Natural killer cell (primary cell): ENCODE data around the gene LEF1. TPM values are rescaled to one million over a fixed set of nuclear protein-coding genes. Genes with fewer than 3 reads are reported as not detected.
A peak's percentile ranks its signal among the peaks of the same experiment; 100 is the strongest.

Experiments used
- ATAC-seq, 3 donors: fragments of 150-1000 bp in 2 of 3; fragments of 200-7000 bp in 1 of 3; cut with Tn5 transposase; 1 replicate in 1 of 3; 2 replicates in 2 of 3; pipeline ENCODE4 v1.10.0; 2021; ENCODE audit warnings: mild to moderate bottlenecking in 2 of 3, moderate library complexity in 2 of 3
- DNase-seq, 2 donors: peaks; one replicate each; pipeline versions ENCODE4 v3.0.0 to v3.0.0-alpha.2; 2013 to 2021; ENCODE audit warnings: mixed read lengths in 1 of 2
- H3K27ac ChIP-seq: one replicate; pipeline ENCODE4 v1.5.1; 2013; ENCODE audit warnings: mild to moderate bottlenecking, low read length
- H3K27me3 ChIP-seq: one replicate; pipeline ENCODE4 v1.6.1; 2013; ENCODE audit warnings: low read length; ENCODE audit not compliant: control insufficient read depth, insufficient read depth
- H3K36me3 ChIP-seq: one replicate; pipeline ENCODE4 v1.6.1; 2013; ENCODE audit warnings: low read length; ENCODE audit not compliant: control insufficient read depth, insufficient read depth
- H3K4me1 ChIP-seq: one replicate; pipeline ENCODE4 v1.6.1; 2013; ENCODE audit warnings: low read length; ENCODE audit not compliant: control insufficient read depth, insufficient read depth
- H3K4me3 ChIP-seq: one replicate; pipeline ENCODE4 v1.5.1; 2013; ENCODE audit warnings: low read length
- H3K9me3 ChIP-seq: one replicate; pipeline ENCODE4 v1.6.1; 2013; ENCODE audit warnings: low read length; ENCODE audit not compliant: control insufficient read depth, insufficient read depth
- H3K27ac Mint-ChIP-seq, 2 donors: one replicate each; pipeline ENCODE4 v1.8.0; 2022; ENCODE audit warnings: mild to moderate bottlenecking in 2 of 2, mixed read lengths in 2 of 2, moderate library complexity in 1 of 2
- H3K27me3 Mint-ChIP-seq, 2 donors: one replicate each; pipeline ENCODE4 v1.8.0; 2022; ENCODE audit warnings: low read depth in 2 of 2, mixed read lengths in 2 of 2
- H3K36me3 Mint-ChIP-seq: one replicate; pipeline ENCODE4 v1.8.0; 2022; ENCODE audit warnings: mixed read lengths
- H3K4me1 Mint-ChIP-seq, 2 donors: one replicate each; pipeline ENCODE4 v1.8.0; 2022; ENCODE audit warnings: mixed read lengths in 2 of 2
- H3K4me3 Mint-ChIP-seq: one replicate; pipeline ENCODE4 v1.8.0; 2022; ENCODE audit warnings: mild to moderate bottlenecking, moderate library complexity, mixed read lengths
- H3K9me3 Mint-ChIP-seq, 2 donors: one replicate each; pipeline ENCODE4 v1.8.0; 2022; ENCODE audit warnings: mixed read lengths in 2 of 2
- CTCF ChIP-seq: fragments of 200-600 bp; IDR thresholded peaks from one replicate; pipeline ENCODE4 v1.8.0; 2022; ENCODE audit warnings: antibody characterized with exemption
- WGBS: methylation state at CpG from one replicate; pipeline ENCODE4 v1.1.7; 2013; ENCODE audit warnings: missing lambda C conversion rate; ENCODE audit not compliant: insufficient coverage; 5-methylcytosine and 5-hydroxymethylcytosine counted together
- intact Hi-C: fragments of 100-400 bp; cut with micrococcal nuclease; formaldehyde crosslinking; loops from one replicate; pipeline ENCODE4 v1.14.2; 2022
- total RNA-seq, 4 donors: library from RNA; stranded (reverse); fragments of 120-200 nt in 1 of 4; gene quantifications; one replicate each; pipeline versions ENCODE4 v1.2.3 to v1.2.4, GENCODE V29; 2013 to 2022

Gene LEF1
- total RNA-seq, 3 donors from 2014 or later (not counting 1 experiment from before 2014, with no cell fraction given): 18.7 to 39.8 (median 24.5) TPM

- WGBS: 81% methylated on average over 4 of the region's 5 CpGs
- Mint-ChIP-seq H3K27ac (no peak overlapping the region), H3K27me3 (peaks cover 0 to 8% of the 10 kb centered on the region in 2 donors), H3K9me3 (no peaks in the 10 kb centered on the region), H3K36me3 (no peaks in the 10 kb centered on the region), H3K4me1 (peaks cover 0 to 5% of the 10 kb centered on the region in 2 donors), H3K4me3 (no peak overlapping the region)
- H3K4me3 ChIP-seq: no peak overlapping the region
- no peak overlapping the region for H3K27ac ChIP-seq
- no peak for ATAC-seq
- peaks cover 4% of the 10 kb centered on the region for H3K4me1 ChIP-seq
- H3K9me3 ChIP-seq: no peaks in the 10 kb centered on the region
- DNase-seq: peak in 1 of 2 donors; percentile 42
- no peaks in the 10 kb centered on the region for H3K27me3 ChIP-seq
- no peaks in the 10 kb centered on the region for H3K36me3 ChIP-seq
- intact Hi-C loops: no loop called here
- TF ChIP-seq CTCF: no peak
Measured at GRCh38 chr4:108097990-108098553, 70.7 kb downstream of the LEF1 start.

DNA sequence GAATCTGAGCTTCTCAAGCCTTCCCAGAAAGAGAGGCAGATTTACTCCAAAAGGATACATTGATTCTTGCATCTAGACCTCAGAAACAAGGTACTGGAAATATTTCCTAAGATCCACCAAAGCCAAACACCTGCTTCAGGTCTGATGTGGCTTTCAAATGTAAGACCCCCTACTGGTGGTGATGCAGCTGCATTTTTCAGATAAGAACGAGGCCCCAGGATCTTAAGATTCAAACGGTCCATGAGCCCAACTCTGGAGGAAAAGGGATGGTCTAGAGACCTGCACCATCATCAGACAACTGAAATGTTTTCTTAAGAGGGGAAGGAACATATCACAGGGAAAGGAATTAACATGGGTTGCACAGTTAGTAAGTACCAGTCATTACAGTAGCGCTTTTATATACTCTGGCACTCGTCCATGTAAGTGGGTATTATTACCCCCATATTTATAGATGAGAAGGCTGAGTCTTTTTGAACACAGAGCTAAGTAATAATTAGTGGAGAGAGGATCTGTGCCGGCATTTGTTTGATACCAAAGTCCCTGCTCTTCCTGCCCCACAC is 73.7 kb downstream of the LEF1 start:
- DNase-seq (peak in 1 of 2 donors; percentile 43), ATAC-seq (no peak)
- no peak overlapping the region for H3K4me3 Mint-ChIP-seq
- 72% methylated on average over 3 of the region's 5 CpGs for WGBS
- H3K4me1 ChIP-seq: peaks cover 4% of the 10 kb centered on the region
- H3K27ac Mint-ChIP-seq: no peak overlapping the region
- H3K27me3 ChIP-seq: no peaks in the 10 kb centered on the region
- no peak overlapping the region for H3K27ac ChIP-seq
- TF ChIP-seq CTCF: no peak
- peaks cover 0 to 3% of the 10 kb centered on the region in 2 donors for H3K27me3 Mint-ChIP-seq
- H3K4me1 Mint-ChIP-seq: no peaks in the 10 kb centered on the region
- H3K36me3 ChIP-seq: no peaks in the 10 kb centered on the region
- intact Hi-C loops: no loop called here
- H3K9me3 ChIP-seq: no peaks in the 10 kb centered on the region
- H3K4me3 ChIP-seq: no peak overlapping the region
- no peaks in the 10 kb centered on the region for H3K36me3 Mint-ChIP-seq
- no peaks in the 10 kb centered on the region for H3K9me3 Mint-ChIP-seq

DNA sequence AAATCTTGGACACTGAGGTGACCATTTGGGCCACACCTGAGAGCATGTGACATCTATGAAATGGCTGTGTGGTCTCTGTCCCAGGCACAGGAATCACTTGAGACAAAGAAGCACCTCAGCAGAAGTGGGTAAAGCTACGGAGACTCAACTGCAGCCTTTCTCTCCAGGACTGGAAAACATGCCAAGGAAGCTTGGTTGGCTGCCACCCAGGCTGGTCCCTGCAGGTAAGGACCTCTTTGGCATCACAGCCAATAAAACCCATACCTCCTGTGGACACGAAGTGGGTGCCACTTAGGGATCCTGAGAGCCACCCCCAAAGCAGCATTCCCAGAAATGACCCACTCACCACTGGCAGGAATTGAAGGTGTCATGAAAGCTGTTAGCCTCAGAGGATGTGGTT is 74.6 kb downstream of the LEF1 start:
- H3K36me3 Mint-ChIP-seq: no peaks in the 10 kb centered on the region
- H3K36me3 ChIP-seq: no peaks in the 10 kb centered on the region
- no peak overlapping the region for H3K4me3 Mint-ChIP-seq
- no peak for TF ChIP-seq CTCF
- WGBS: 75% methylated on average over 2 of the region's 2 CpGs
- ATAC-seq (no peak), DNase-seq (no peak)
- no peak overlapping the region for H3K27ac ChIP-seq
- H3K4me1 Mint-ChIP-seq: no peaks in the 10 kb centered on the region
- H3K9me3 ChIP-seq: no peaks in the 10 kb centered on the region
- peaks cover 4% of the 10 kb centered on the region for H3K4me1 ChIP-seq
- peaks cover 0 to 3% of the 10 kb centered on the region in 2 donors for H3K27me3 Mint-ChIP-seq
- intact Hi-C loops: no loop called here
- no peaks in the 10 kb centered on the region for H3K27me3 ChIP-seq
- no peaks in the 10 kb centered on the region for H3K9me3 Mint-ChIP-seq
- no peak overlapping the region for H3K27ac Mint-ChIP-seq
- H3K4me3 ChIP-seq: no peak overlapping the region

DNA sequence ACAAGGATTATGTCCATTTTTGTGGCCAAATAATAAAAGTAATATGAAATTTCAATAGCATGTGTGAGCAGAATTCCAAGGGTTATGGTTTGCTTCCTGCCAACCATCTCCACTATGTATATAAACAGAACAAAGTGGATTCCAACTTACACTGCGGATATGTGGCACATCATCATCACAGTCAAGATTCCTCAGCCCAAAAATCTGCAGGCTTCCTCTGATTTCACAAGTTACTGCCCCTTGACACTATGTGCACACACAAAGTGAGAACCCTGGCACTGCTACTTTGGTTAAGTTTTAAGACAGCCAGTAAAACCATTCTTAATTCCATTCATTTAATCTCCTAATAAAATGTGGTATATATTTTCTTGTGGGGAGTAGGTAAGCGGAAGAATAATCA is 76.4 kb downstream of the LEF1 start:
- no peak overlapping the region for H3K27ac Mint-ChIP-seq
- Histone ChIP-seq H3K27ac (no peak overlapping the region), H3K4me3 (no peak overlapping the region), H3K4me1 (peaks cover 4% of the 10 kb centered on the region), H3K36me3 (no peaks in the 10 kb centered on the region), H3K9me3 (no peaks in the 10 kb centered on the region), H3K27me3 (no peaks in the 10 kb centered on the region)
- H3K4me3 Mint-ChIP-seq: no peak overlapping the region
- intact Hi-C loops: no loop called here
- no peak for DNase-seq
- 89% methylated on average over 1 of the region's 2 CpGs for WGBS
- no peak for ATAC-seq
- no peaks in the 10 kb centered on the region for H3K9me3 Mint-ChIP-seq
- no peaks in the 10 kb centered on the region for H3K4me1 Mint-ChIP-seq
- H3K36me3 Mint-ChIP-seq: no peaks in the 10 kb centered on the region
- TF ChIP-seq CTCF: no peak
- peaks cover 0 to 3% of the 10 kb centered on the region in 2 donors for H3K27me3 Mint-ChIP-seq
